A172 (cell line): Measurements from ENCODE around the gene CCR4. TPM values are rescaled to one million over a fixed set of nuclear protein-coding genes. Genes with fewer than 3 reads are reported as not detected.
"Not testable (repeated sequence)": the region's sequence is repeated elsewhere in the genome, so short reads cannot be mapped to it uniquely, and the experiment has no call there.

Experiments used
- DNase-seq: peaks from one replicate; pipeline ENCODE4 v3.0.0-alpha.2; 2015; ENCODE audit warnings: low spot score
- total RNA-seq: library from RNA; depleted of rRNA; stranded (reverse); fragments of >200 nt; shearing (Covaris generic); gene quantifications from 2 replicates; pipeline ENCODE4 v1.2.3, GENCODE V29; 2014

Gene CCR4
- total RNA-seq, 1 experiment from 2014 or later: not detected

GRCh38 chr3:32952369-32953077, 1.1 kb downstream of the CCR4 start:
- DNase-seq: no peak

GRCh38 chr3:32954506-32954905, 3.1 kb downstream of the CCR4 start:
- no peak for DNase-seq

GRCh38 chr3:32956750-32957570, 5.5 kb downstream of the CCR4 start:
- no peak for DNase-seq

GRCh38 chr3:32958509-32958908, 7.1 kb downstream of the CCR4 start:
- no peak for DNase-seq

GRCh38 chr3:32959371-32959770, 7.9 kb downstream of the CCR4 start:
- no peak for DNase-seq

- no peak for DNase-seq
Measured at GRCh38 chr3:32960404-32961170, 9.1 kb downstream of the CCR4 start.

GRCh38 chr3:32961189-32961715, 9.8 kb downstream of the CCR4 start:
- no peak for DNase-seq

- no peak for DNase-seq
Measured at GRCh38 chr3:32963871-32964270, 12.4 kb downstream of the CCR4 start.

- not testable (repeated sequence) for DNase-seq
Measured at GRCh38 chr3:32964781-32965180, 13.3 kb downstream of the CCR4 start.

- not testable (repeated sequence) for DNase-seq
Measured at GRCh38 chr3:32965617-32966213, 14.3 kb downstream of the CCR4 start.

- not testable (repeated sequence) for DNase-seq
Measured at GRCh38 chr3:32966627-32967026, 15.2 kb downstream of the CCR4 start.

- no peak for DNase-seq
Measured at GRCh38 chr3:32968166-32968919, 16.9 kb downstream of the CCR4 start.

GRCh38 chr3:32968920-32969389, 17.5 kb downstream of the CCR4 start:
- no peak for DNase-seq

- DNase-seq: no peak
Measured at GRCh38 chr3:32969656-32970055, 18.2 kb downstream of the CCR4 start.

- not testable (repeated sequence) for DNase-seq
Measured at GRCh38 chr3:32971291-32971690, 19.8 kb downstream of the CCR4 start.

GRCh38 chr3:32972482-32973146, 21.2 kb downstream of the CCR4 start:
- no peak for DNase-seq

GRCh38 chr3:32973982-32974381, 22.5 kb downstream of the CCR4 start:
- no peak for DNase-seq

- no peak for DNase-seq
Measured at GRCh38 chr3:32975891-32976595, 24.6 kb downstream of the CCR4 start.

- DNase-seq: no peak
Measured at GRCh38 chr3:32977861-32978260, 26.4 kb downstream of the CCR4 start.

GRCh38 chr3:32978331-32978730, 26.9 kb downstream of the CCR4 start:
- DNase-seq: no peak
